RWPE1 (cell line): ENCODE data around the gene NTN1.

Experiments
- CTCF ChIA-PET: fragments of 350-600 bp; sonication (Branson Sonifier 250); formaldehyde crosslinking; extraction: SDS; loops from one replicate; lab custom pipeline; 2021; lab: Yijun Ruan, JAX
- POLR2A ChIA-PET: fragments of 400-600 bp; formaldehyde crosslinking; extraction: SDS; loops from one replicate; lab custom pipeline; 2020; ENCODE audit warnings: antibody characterized with exemption; ENCODE audit not compliant: low non-redundant PET; lab: Yijun Ruan, JAX
- DNase-seq: peaks from one replicate; pipeline ENCODE4 v3.0.0; 2012; ENCODE audit warnings: low spot score
- H3K27ac ChIP-seq: fragments of 450-650 bp; 2 replicates; pipeline ENCODE4 v1.5.1; 2017
- CTCF ChIP-seq: fragments of 450-650 bp; conservative IDR thresholded peaks from 2 replicates; pipeline ENCODE4 v1.5.1; 2017; ENCODE audit warnings: low read depth, mild to moderate bottlenecking

The NTN1 gene

GRCh38 chr17:9011001-9011400 is 10.3 kb upstream of the NTN1 start:
- no peak for TF ChIP-seq CTCF
- no peak overlapping the region for H3K27ac ChIP-seq
- POLR2A ChIA-PET: no interaction called here
- DNase-seq: no peak
- CTCF ChIA-PET: interaction anchor here (0.6 to 0.7 kb wide), 2 partner anchors 52 to 97 kb away, joined by 3 read pairs; no protein-coding TSS in a partner anchor

- ChIA-PET CTCF (interaction anchor here (0.7 kb wide), 1 partner anchor 59 kb away, joined by 4 read pairs; no protein-coding TSS in a partner anchor), POLR2A (no interaction called here)
- no peak overlapping the region for H3K27ac ChIP-seq
- DNase-seq: no peak
- no peak for TF ChIP-seq CTCF
Measured at GRCh38 chr17:9016941-9017552, 4.3 kb upstream of the NTN1 start.

GRCh38 chr17:9018726-9019125 is 2.6 kb upstream of the NTN1 start:
- no peak overlapping the region for H3K27ac ChIP-seq
- POLR2A ChIA-PET: no interaction called here
- CTCF ChIA-PET: interaction anchor here (0.7 to 1.6 kb wide), 4 partner anchors 21 to 144 kb away, joined by 3 to 6 read pairs (median 3); no protein-coding TSS in a partner anchor
- DNase-seq: no peak
- TF ChIP-seq CTCF: no peak

GRCh38 chr17:9020096-9020823 is 1.1 kb upstream of the NTN1 start:
- DNase-seq: no peak
- ChIA-PET CTCF (interaction anchor here (0.7 to 1.6 kb wide), 2 partner anchors 22 to 120 kb away, joined by 4 to 6 read pairs; no protein-coding TSS in a partner anchor), POLR2A (no interaction called here)
- no peak overlapping the region for H3K27ac ChIP-seq
- no peak for TF ChIP-seq CTCF

- ChIA-PET CTCF (interaction anchor here (0.7 kb wide), 1 partner anchor 121 kb away, joined by 4 read pairs; no protein-coding TSS in a partner anchor), POLR2A (no interaction called here)
- no peak for DNase-seq
- TF ChIP-seq CTCF: no peak
- peak overlapping the region; percentile 53; the same call in 1 of the 2 replicates for H3K27ac ChIP-seq
Measured at GRCh38 chr17:9020824-9021157, 519 bp upstream of the NTN1 start.

- TF ChIP-seq CTCF: no peak
- peak overlapping the region; percentile 53; the same call in 1 of the 2 replicates for H3K27ac ChIP-seq
- peak; percentile 24 for DNase-seq
- CTCF ChIA-PET: interaction anchor here (0.6 kb wide), 1 partner anchor 707 kb away, joined by 3 read pairs; no protein-coding TSS in a partner anchor
- POLR2A ChIA-PET: no interaction called here
Measured at GRCh38 chr17:9021992-9022572, 772 bp downstream of the NTN1 start.
